Caco-2 (cell line): Measurements from ENCODE around the gene PRDM5. TPM values are rescaled to one million over a fixed set of nuclear protein-coding genes. Genes with fewer than 3 reads are reported as not detected.

Experiments
- BruUV-seq: library from RNA; stranded (reverse); fragments of 400-500 nt; replicated peaks from 2 replicates; lab custom pipeline; 2021; lab: Mats Ljungman, UMichigan
- CTCF ChIA-PET: fragments of 300-600 bp; sonication (Branson Sonifier 250); formaldehyde crosslinking; loops from one replicate; lab custom pipeline; 2022; ENCODE audit warnings: antibody characterized with exemption; lab: Charles Lee
- POLR2A ChIA-PET: fragments of 300-600 bp; sonication (Branson Sonifier 250); formaldehyde crosslinking; loops from one replicate; lab custom pipeline; 2022; ENCODE audit warnings: antibody characterized with exemption; lab: Charles Lee
- DNase-seq, 2 experiments: peaks; one replicate each; pipeline versions ENCODE4 v3.0.0 to v3.0.0-alpha.2; 2020 to 2022
- H3K27me3 ChIP-seq: replicated peaks from 2 replicates; pipeline ENCODE4 v1.6.0; 2011; ENCODE audit warnings: low read length; ENCODE audit not compliant: control insufficient read depth, insufficient read depth
- H3K36me3 ChIP-seq: 2 replicates; pipeline ENCODE4 v1.5.1; 2011; ENCODE audit warnings: low read length; ENCODE audit not compliant: control insufficient read depth, insufficient read depth
- H3K4me1 ChIP-seq: fragments of 250-450 bp; sonication (Bioruptor Pico); 2 replicates; pipeline ENCODE4 v1.5.1; 2020; ENCODE audit warnings: mild to moderate bottlenecking
- H3K4me3 ChIP-seq: 2 replicates; pipeline ENCODE4 v1.5.1; 2011; ENCODE audit warnings: low read depth, mild to moderate bottlenecking, control low read depth, low read length
- H3K9me3 ChIP-seq: fragments of 250-450 bp; sonication (Bioruptor Pico); 2 replicates; pipeline ENCODE4 v1.5.1; 2020; ENCODE audit warnings: mild to moderate bottlenecking, moderate library complexity
- H3K27ac Mint-ChIP-seq: one replicate; pipeline ENCODE4 v1.8.0; 2022; ENCODE audit warnings: mixed read lengths; ENCODE audit not compliant: unreplicated experiment
- H3K27me3 Mint-ChIP-seq: one replicate; pipeline ENCODE4 v1.8.0; 2022; ENCODE audit warnings: mixed read lengths; ENCODE audit not compliant: insufficient read depth, unreplicated experiment
- H3K36me3 Mint-ChIP-seq: one replicate; pipeline ENCODE4 v1.8.0; 2022; ENCODE audit warnings: mild to moderate bottlenecking, mixed read lengths; ENCODE audit not compliant: insufficient read depth, unreplicated experiment
- H3K4me1 Mint-ChIP-seq: one replicate; pipeline ENCODE4 v1.8.0; 2022; ENCODE audit warnings: low read depth, mixed read lengths; ENCODE audit not compliant: unreplicated experiment
- H3K4me3 Mint-ChIP-seq: one replicate; pipeline ENCODE4 v1.8.0; 2022; ENCODE audit warnings: mild to moderate bottlenecking, moderate library complexity, mixed read lengths; ENCODE audit not compliant: unreplicated experiment
- H3K9me3 Mint-ChIP-seq: one replicate; pipeline ENCODE4 v1.8.0; 2022; ENCODE audit warnings: mixed read lengths; ENCODE audit not compliant: unreplicated experiment
- intact Hi-C: fragments of 100-400 bp; cut with micrococcal nuclease; formaldehyde crosslinking; loops from one replicate; pipeline ENCODE4 v1.10.0; 2022; ENCODE audit not compliant: unreplicated experiment
- total RNA-seq: library from RNA; stranded (reverse); gene quantifications from 2 replicates; pipeline ENCODE4 v1.2.3, GENCODE V29; 2022
- TF ChIP-seq, protein P1 (sequence below), 2 experiments: fragments of 200-600 bp in 1 of 2; IDR thresholded peaks; 1 replicate in 1 of 2; 2 replicates in 1 of 2; pipeline versions ENCODE4 v1.5.1 to v1.8.0; 2011 to 2022; ENCODE audit warnings: antibody characterized with exemption in 1 of 2, control low read depth in 1 of 2, inconsistent platforms in 1 of 2, low read depth in 1 of 2, low read length in 1 of 2, mild to moderate bottlenecking in 1 of 2, moderate library complexity in 1 of 2; ENCODE audit not compliant: insufficient read depth in 1 of 2, severe bottlenecking in 1 of 2, unreplicated experiment in 1 of 2

Gene PRDM5
- total RNA-seq, 1 experiment from 2014 or later = 14.3 TPM

DNA sequence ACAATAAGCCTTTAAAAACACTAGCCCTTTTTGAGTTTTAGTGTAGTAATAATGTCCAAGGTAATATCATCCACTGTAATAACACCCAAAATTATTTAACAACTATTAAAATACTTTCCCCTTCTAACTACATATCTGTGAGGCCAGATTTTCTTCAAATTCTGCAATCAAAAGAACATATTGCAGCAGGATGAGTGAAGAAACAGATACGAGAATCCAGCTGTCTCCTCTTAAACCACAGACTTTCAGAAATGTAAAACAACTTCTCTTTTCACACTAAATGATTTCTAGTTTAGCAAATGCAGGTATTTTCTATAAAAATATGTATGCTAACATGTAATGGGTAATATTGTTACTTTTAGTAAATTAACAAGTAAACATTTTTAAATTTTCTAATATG, 148.9 kb downstream of the PRDM5 start:
- intact Hi-C loops = no loop called here
- BruUV-seq = no TSS peak

DNA sequence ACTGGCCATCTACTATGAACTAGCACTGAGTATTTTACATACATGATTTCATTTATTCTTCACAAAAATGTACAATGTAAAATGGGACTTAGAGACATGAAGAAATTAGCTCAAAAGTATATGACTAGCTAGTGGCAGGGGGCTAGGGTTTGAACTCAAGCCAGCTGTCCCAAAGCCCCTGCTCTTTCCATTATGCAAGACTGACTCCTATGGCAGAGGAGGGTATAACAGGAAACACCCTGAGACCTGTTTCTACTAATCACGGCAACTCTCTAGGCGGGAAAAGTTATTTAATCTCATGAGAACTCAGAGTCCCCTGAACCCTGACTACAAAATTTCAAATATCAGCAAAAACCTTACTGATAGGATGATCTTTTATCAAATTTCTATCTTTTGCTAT, 150.6 kb downstream of the PRDM5 start:
- intact Hi-C loops = no loop called here
- CTCF ChIA-PET = no interaction called here
- TF ChIP-seq, protein P1, sequence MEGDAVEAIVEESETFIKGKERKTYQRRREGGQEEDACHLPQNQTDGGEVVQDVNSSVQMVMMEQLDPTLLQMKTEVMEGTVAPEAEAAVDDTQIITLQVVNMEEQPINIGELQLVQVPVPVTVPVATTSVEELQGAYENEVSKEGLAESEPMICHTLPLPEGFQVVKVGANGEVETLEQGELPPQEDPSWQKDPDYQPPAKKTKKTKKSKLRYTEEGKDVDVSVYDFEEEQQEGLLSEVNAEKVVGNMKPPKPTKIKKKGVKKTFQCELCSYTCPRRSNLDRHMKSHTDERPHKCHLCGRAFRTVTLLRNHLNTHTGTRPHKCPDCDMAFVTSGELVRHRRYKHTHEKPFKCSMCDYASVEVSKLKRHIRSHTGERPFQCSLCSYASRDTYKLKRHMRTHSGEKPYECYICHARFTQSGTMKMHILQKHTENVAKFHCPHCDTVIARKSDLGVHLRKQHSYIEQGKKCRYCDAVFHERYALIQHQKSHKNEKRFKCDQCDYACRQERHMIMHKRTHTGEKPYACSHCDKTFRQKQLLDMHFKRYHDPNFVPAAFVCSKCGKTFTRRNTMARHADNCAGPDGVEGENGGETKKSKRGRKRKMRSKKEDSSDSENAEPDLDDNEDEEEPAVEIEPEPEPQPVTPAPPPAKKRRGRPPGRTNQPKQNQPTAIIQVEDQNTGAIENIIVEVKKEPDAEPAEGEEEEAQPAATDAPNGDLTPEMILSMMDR (IDR thresholded peaks at IDR 0.05; ENCODE audit: insufficient read depth in 1 of 2, low read depth in 1 of 2, low read length in 1 of 2, severe bottlenecking in 1 of 2, unreplicated experiment in 1 of 2) = peak in 1 of 2 experiments; percentile 20
- no peaks in the 10 kb centered on the region for H3K4me1 ChIP-seq
- no peak for DNase-seq
- POLR2A ChIA-PET = no interaction called here
- BruUV-seq = no TSS peak
- H3K27ac Mint-ChIP-seq = no peak overlapping the region
- H3K4me1 Mint-ChIP-seq = peaks cover 6% of the 10 kb centered on the region
- no peaks in the 10 kb centered on the region for H3K36me3 ChIP-seq
- H3K4me3 Mint-ChIP-seq = no peak overlapping the region
- H3K27me3 Mint-ChIP-seq = no peaks in the 10 kb centered on the region
- no peaks in the 10 kb centered on the region for H3K27me3 ChIP-seq
- H3K9me3 Mint-ChIP-seq = peaks cover 3% of the 10 kb centered on the region
- no peak overlapping the region for H3K4me3 ChIP-seq
- no peaks in the 10 kb centered on the region for H3K36me3 Mint-ChIP-seq
- H3K9me3 ChIP-seq = no peaks in the 10 kb centered on the region

More for the DNA sequence above, 148.9 kb downstream of the PRDM5 start:
- H3K36me3 Mint-ChIP-seq = no peaks in the 10 kb centered on the region
- ChIA-PET CTCF (no interaction called here), POLR2A (no interaction called here)
- H3K9me3 Mint-ChIP-seq = no peaks in the 10 kb centered on the region
- H3K4me3 ChIP-seq = no peak overlapping the region
- H3K4me3 Mint-ChIP-seq = no peak overlapping the region
- H3K36me3 ChIP-seq = no peaks in the 10 kb centered on the region
- H3K9me3 ChIP-seq = no peaks in the 10 kb centered on the region
- peaks cover 6% of the 10 kb centered on the region for H3K4me1 Mint-ChIP-seq
- no peak overlapping the region for H3K27ac Mint-ChIP-seq
- H3K27me3 Mint-ChIP-seq = no peaks in the 10 kb centered on the region
- TF ChIP-seq, protein P1 (IDR thresholded peaks at IDR 0.05; ENCODE audit: insufficient read depth in 1 of 2, low read depth in 1 of 2, low read length in 1 of 2, severe bottlenecking in 1 of 2, unreplicated experiment in 1 of 2) = no peak
- H3K4me1 ChIP-seq = no peaks in the 10 kb centered on the region
- DNase-seq = no peak
- H3K27me3 ChIP-seq = no peaks in the 10 kb centered on the region

DNA sequence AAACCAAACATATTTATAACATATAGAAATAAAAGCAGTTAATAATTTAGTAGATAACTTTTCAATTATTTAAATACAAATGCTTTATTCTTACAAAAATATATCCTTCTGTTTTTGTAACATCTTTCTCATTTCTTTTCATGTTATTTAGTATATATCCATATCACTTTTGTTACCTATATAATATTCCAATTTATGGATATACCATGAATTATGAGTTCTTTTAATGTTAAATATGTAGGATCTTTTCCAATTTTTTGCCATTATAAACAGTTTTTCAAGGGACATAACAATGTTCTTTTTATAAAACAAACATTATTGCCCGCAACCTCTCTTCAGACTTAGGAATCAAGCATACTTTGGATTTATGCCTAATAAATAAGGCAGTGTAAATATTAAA, 151.6 kb downstream of the PRDM5 start:
- intact Hi-C loops = no loop called here
- Histone ChIP-seq H3K4me1 (no peaks in the 10 kb centered on the region), H3K4me3 (no peak overlapping the region), H3K9me3 (no peaks in the 10 kb centered on the region), H3K36me3 (no peaks in the 10 kb centered on the region), H3K27me3 (no peaks in the 10 kb centered on the region)
- Mint-ChIP-seq H3K27me3 (no peaks in the 10 kb centered on the region), H3K4me3 (no peak overlapping the region), H3K4me1 (peaks cover 6% of the 10 kb centered on the region), H3K36me3 (no peaks in the 10 kb centered on the region), H3K9me3 (peaks cover 9% of the 10 kb centered on the region), H3K27ac (no peak overlapping the region)
- no peak for DNase-seq
- BruUV-seq = no TSS peak
- POLR2A ChIA-PET = no interaction called here
- TF ChIP-seq, protein P1 (IDR thresholded peaks at IDR 0.05; ENCODE audit: insufficient read depth in 1 of 2, low read depth in 1 of 2, low read length in 1 of 2, severe bottlenecking in 1 of 2, unreplicated experiment in 1 of 2) = no peak
- CTCF ChIA-PET = no interaction called here
